Middle frontal gyrus (tissue), 1 donor: Measurements from ENCODE around the gene PTPRE.

Experiments
- DNase-seq: peaks from one replicate; pipeline ENCODE4 v3.0.0-alpha.2; 2015; ENCODE audit warnings: low spot score; ENCODE audit errors: extremely low spot score

The PTPRE gene

DNA sequence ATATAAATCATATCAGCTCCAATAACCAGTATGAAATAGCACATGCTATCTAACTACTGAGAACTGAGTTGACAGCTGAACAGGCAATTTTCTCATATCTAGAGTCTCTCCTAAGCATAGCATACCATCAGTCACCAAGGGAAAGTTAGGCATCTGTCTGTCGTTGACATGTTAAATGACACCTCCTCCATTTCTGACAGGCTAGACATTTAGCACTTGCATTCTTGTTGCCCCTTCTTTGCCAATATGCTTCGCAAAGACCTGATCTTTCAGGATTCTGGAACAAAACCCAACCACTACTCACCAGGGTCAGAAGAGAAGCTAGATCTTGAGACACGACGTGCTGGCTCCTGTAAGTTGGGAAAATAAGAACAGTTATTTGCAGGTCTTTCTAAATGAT lies 209.3 kb downstream of the PTPRE start:
- no peak for DNase-seq

DNA sequence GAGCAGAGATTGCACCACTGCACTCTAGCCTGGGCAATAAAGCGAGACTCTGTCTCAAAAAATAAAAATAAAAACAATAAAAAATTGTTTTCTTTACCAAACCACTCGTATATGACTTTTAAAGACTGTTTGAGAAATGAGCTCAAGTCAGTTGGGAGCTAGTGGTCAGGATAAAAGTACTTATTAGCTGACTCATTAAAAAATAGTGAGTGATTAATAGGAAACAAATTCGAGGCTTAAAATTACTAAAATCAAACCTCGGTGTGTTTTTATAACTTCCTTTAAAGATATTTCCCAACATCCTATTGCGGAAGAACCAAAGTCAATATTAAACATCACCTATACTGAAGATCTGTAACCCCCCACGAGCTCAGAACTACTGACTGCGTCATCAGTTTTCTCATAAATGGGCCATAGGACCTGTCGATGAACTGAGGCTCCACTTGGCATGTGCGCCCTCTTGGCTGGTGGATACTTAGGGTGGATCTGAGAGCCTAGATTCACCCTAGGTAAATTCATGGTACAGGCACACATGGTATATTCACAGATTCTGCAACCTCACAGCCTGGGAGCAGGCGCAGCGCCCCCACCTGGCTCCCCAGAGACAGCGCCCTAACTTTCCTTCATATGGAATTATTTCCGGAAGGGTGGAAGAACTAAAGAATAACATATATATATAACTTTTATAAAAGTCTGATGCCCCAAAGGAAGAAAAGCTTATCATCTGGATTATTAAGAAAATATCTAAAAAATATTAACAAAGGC lies 210.1 kb downstream of the PTPRE start:
- DNase-seq: no peak

DNA sequence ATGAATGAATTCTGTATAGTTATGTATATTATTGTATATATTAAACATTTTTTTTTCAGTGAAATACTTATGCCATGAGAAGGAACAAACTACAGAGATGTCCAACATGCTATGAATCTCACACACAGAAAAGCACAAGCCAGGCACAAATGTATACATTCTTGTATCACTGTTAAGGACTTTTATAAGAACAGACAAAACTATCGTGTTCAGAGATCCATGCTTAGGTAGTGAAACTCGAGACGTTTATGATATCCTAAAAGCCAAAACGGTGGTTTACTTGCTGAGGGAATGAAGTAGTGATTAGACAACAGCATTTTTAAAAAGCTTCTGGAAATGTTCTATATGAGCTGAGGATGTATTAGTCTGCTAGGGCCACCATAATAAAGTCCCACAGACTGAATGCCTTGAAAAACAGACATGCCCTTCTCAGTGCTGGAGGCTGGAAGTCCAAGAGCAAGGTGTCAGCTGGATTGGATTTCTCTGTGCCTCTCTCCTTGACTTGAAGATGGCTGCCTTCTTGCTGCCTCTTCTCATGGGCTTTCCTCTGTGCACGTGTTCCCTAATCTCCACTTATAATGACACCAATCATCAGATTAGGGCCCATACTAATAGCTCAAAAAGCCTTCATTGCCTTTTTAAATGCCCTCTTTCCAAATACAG lies 215.0 kb downstream of the PTPRE start:
- DNase-seq: no peak

DNA sequence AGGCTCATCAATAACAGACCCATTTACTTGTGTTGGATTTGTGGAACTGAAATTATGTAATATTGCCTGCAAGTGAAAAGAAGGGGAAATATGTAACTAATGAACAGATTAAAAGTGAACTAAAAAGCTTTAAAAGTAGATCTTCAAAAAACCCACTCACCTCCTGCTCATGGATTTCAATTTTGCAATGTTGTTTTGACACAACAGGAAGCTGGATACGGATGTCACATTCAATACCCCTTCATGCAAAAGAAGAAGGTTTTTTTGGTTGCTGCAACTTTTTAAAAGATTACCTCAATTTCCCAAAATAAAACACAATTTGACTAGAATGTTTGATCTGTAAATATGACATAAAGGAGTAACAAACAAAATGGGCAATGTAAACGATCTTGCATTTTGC lies 216.0 kb downstream of the PTPRE start:
- no peak for DNase-seq

DNA sequence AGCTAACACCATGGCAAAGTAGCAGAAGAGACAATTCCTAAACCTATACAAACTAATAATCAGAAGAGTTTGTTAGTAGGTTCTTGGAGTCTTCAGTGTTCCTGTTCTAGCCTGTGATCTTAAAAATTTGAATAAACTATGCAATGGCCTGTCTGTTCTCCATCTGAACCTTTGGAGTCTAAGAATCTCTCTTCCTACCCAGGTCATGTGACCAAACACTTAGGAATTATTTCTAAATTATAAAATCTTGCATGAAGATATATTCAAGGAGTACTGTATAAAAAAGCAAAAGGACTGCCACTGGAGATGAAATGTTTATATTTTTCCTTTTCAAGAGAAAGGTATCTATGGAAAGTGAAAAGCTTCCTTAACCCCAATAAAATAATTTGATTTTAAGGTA lies 216.9 kb downstream of the PTPRE start:
- DNase-seq: no peak

DNA sequence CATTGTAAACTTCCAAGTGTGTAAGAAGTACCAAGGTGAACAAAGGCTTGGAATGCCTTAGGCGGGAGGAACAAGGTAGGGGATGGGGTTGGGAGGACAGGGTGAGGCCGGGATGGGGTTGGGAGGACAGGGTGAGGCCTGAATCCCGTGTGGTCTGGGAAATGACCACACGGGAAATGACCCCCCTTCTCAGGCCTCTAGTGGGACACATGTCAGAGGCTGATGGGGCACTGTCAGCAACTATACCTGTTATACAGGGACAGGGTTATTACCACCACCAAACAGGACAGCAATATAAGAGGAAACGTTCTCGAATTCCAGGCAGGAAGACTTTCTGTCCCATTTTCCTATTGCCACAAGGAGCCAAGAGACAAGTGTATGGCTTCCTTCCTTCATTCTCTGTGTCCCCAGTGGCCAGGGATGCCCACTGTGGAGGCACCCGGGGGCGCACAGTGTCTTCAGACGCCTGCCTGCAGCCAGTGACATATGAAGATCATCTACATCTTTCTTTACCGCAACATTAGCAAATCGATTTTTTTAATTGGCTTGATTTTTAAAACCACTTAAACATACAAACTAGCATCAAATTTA lies 218.0 kb downstream of the PTPRE start:
- DNase-seq: no peak

DNA sequence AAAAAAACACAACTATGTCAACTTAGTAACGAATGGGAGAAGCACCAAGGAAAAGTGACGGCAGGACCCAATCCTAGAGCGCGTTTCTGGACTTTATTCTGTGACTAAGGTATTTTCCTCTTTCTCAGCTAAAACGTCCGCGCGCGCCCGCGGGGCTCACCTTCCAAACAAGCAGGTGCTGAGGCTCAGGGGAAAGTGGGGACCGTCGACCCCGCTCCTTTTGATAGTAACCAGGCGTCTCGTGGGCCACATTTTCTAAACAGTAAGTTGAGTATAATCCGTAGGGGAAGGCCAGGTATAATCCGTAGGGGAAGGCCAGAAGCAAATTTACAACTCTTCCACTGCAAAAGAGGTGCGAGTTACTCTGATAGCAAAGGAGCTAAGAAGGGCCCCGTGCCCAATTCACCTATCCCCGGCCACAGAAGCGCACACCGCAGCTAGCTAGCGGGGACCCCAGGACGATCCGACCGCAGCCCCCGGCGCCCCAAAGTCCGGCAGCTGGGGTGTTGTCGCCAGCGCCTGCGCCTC lies 218.6 kb downstream of the PTPRE start:
- no peak for DNase-seq

DNA sequence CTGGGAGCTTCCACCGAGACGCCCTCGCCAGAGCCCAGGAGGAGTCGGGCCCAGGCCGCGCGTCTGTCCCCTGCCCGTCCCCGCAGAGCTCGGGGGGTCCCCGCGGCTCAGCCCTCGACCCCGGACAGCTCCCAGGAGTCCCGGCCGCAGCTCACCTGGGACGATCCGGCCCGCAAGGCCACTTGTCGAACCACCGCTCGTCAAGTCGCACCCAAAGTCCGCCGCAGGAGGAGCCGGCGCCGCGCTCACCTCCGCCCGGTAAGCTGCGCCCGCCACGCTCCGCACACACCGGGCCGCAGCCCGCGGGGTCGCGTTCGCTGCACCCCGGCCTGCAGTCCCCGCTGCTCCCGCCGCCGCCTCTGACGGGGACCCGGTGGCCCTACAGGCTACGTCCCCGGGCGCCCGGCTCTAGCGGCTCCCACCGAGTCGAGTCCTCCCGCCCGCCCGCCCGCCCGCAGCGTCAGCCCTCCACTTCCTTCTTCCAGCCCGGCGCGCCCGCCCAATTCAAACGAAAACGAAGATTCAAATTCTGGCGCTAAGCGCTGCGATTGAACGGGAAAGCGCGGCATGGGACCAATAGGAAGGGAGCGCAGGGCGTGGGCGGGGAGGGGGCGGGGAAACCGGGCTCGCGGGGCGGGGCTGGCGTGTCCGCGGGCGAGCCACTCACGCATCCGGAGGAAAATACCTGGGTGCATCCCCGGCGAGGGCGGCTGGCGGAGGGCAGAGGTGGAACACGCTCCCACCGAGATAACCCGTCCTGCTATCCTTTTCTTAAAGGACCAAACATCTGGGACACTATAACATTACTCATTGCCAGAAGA lies 219.3 kb downstream of the PTPRE start, which contains the start of gene MKI67:
TSS of gene MKI67 (minus strand) at position 480 of the 821 bp plus-strand sequence. CDS start 756 bp downstream, outside the sequence.
- DNase-seq: peak; percentile 35

GRCh38 chr10:128128582-128128981 lies 221.7 kb downstream of the PTPRE start:
- no peak for DNase-seq

DNA sequence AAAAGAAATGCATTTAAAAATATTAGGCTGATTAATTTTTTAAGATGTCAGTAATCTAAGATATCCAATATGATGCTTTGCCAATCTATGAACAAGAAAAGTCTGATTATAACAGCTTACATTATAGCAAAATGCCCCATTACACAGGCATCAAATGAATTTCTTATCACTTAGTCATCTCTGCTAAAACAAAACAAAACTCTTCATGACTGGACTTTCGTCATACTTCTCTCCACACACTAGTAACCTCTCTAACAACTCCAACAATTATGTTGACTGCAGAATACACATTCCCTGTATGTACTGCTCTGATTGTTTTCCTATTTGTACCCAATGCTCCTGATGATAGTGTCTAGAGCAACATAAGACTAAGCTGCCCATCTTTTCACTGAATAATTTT lies 223.1 kb downstream of the PTPRE start:
- DNase-seq: no peak
